8988T (cell line): ENCODE data around the gene ANO4.
A peak's percentile ranks its signal among the peaks of the same experiment; 100 is the strongest.
"Not testable (repeated sequence)": the region's sequence is repeated elsewhere in the genome, so short reads cannot be mapped to it uniquely, and the experiment has no call there.

Source experiments
- DNase-seq: peaks from one replicate; pipeline ENCODE4 v3.0.0; 2011

The ANO4 gene

GRCh38 chr12:101051901-101052550 is 257.4 kb downstream of the ANO4 start:
- peak; percentile 9 for DNase-seq

- DNase-seq = no peak
Observed at GRCh38 chr12:101053203-101053602, 258.6 kb downstream of the ANO4 start.

- DNase-seq = no peak
Observed at GRCh38 chr12:101055940-101056339, 261.4 kb downstream of the ANO4 start.

GRCh38 chr12:101062508-101062907 is 267.9 kb downstream of the ANO4 start:
- not testable (repeated sequence) for DNase-seq

- no peak for DNase-seq
Observed at GRCh38 chr12:101064721-101065120, 270.1 kb downstream of the ANO4 start.

- DNase-seq = no peak
Observed at GRCh38 chr12:101066489-101066888, 271.9 kb downstream of the ANO4 start.

- DNase-seq = no peak
Observed at GRCh38 chr12:101068402-101068801, 273.8 kb downstream of the ANO4 start.

GRCh38 chr12:101068836-101069235 is 274.3 kb downstream of the ANO4 start:
- no peak for DNase-seq

- no peak for DNase-seq
Observed at GRCh38 chr12:101074940-101075680, 280.5 kb downstream of the ANO4 start.

- no peak for DNase-seq
Observed at GRCh38 chr12:101076921-101077320, 282.3 kb downstream of the ANO4 start.

- DNase-seq = no peak
Observed at GRCh38 chr12:101077791-101078528, 283.4 kb downstream of the ANO4 start.

GRCh38 chr12:101078536-101079285 is 284.1 kb downstream of the ANO4 start:
- no peak for DNase-seq

GRCh38 chr12:101082706-101083105 is 288.1 kb downstream of the ANO4 start:
- no peak for DNase-seq

GRCh38 chr12:101086490-101087135 is 292.0 kb downstream of the ANO4 start:
- DNase-seq = no peak

GRCh38 chr12:101087920-101088319 is 293.3 kb downstream of the ANO4 start:
- DNase-seq = no peak

GRCh38 chr12:101089271-101089670 is 294.7 kb downstream of the ANO4 start:
- DNase-seq = no peak

GRCh38 chr12:101090222-101090621 is 295.6 kb downstream of the ANO4 start:
- DNase-seq = not testable (repeated sequence)

GRCh38 chr12:101097829-101098580 is 303.4 kb downstream of the ANO4 start:
- no peak for DNase-seq

GRCh38 chr12:101107032-101107763 is 312.6 kb downstream of the ANO4 start:
- no peak for DNase-seq

- no peak for DNase-seq
Observed at GRCh38 chr12:101108130-101108529, 313.6 kb downstream of the ANO4 start.

- DNase-seq = no peak
Observed at GRCh38 chr12:101110866-101111265, 316.3 kb downstream of the ANO4 start.
